ENCODE measurements around the gene NOL4L. TPM values are rescaled to one million over a fixed set of nuclear protein-coding genes. Genes with fewer than 3 reads are reported as not detected.
A peak's percentile ranks its signal among the peaks of the same experiment; 100 is the strongest.
"Not testable (repeated sequence)": the region's sequence is repeated elsewhere in the genome, so short reads cannot be mapped to it uniquely, and the experiment has no call there.

The NOL4L gene
- total RNA-seq, 2 experiments from 2014 or later = 39.1 to 41.1 TPM

- DNase-seq (peak; percentile 65), ATAC-seq (ENCODE audit: low read depth) (no peak)
- Mint-ChIP-seq H3K27ac (no peak overlapping the region), H3K36me3 (no peaks in the 10 kb centered on the region), H3K4me1 (peaks cover 34% of the 10 kb centered on the region), H3K4me3 (peak overlapping the region; percentile 79), H3K27me3 (peaks cover 14% of the 10 kb centered on the region), H3K9me3 (no peaks in the 10 kb centered on the region)
- POLR2A ChIA-PET = interaction anchor here (1.0 to 3.1 kb wide), 4 partner anchors 44 to 59 kb away, joined by 4 to 27 read pairs (median 10); no protein-coding TSS in a partner anchor
These were observed 2.2 kb downstream of the NOL4L start for GRCh38 chr20:32582659-32583580.

GRCh38 chr20:32581839-32582658, 3.1 kb downstream of the NOL4L start:
- Mint-ChIP-seq H3K4me1 (peaks cover 33% of the 10 kb centered on the region), H3K4me3 (peak overlapping the region; percentile 79), H3K9me3 (no peaks in the 10 kb centered on the region), H3K27ac (peak overlapping the region; percentile 83), H3K27me3 (peaks cover 11% of the 10 kb centered on the region), H3K36me3 (no peaks in the 10 kb centered on the region)
- DNase-seq = no peak
- ATAC-seq (ENCODE audit: low read depth) = no peak
- POLR2A ChIA-PET = interaction anchor here (0.7 to 3.1 kb wide), 3 partner anchors 43 to 248 kb away, joined by 4 to 27 read pairs (median 17); no protein-coding TSS in a partner anchor

- peak overlapping the region; percentile 83 for H3K27ac Mint-ChIP-seq
- H3K4me3 Mint-ChIP-seq = peak overlapping the region; percentile 79
- ATAC-seq (ENCODE audit: low read depth) (peak; percentile 33), DNase-seq (peak; percentile 46)
- no peaks in the 10 kb centered on the region for H3K9me3 Mint-ChIP-seq
- no peaks in the 10 kb centered on the region for H3K36me3 Mint-ChIP-seq
- peaks cover 31% of the 10 kb centered on the region for H3K4me1 Mint-ChIP-seq
- POLR2A ChIA-PET = interaction anchor here (0.7 to 3.1 kb wide), 4 partner anchors 42 to 249 kb away, joined by 3 to 27 read pairs (median 10); no protein-coding TSS in a partner anchor
- H3K27me3 Mint-ChIP-seq = peaks cover 7% of the 10 kb centered on the region
These were observed 3.9 kb downstream of the NOL4L start for GRCh38 chr20:32580970-32581838.

- H3K27me3 Mint-ChIP-seq = no peaks in the 10 kb centered on the region
- H3K4me3 Mint-ChIP-seq = peak overlapping the region; percentile 79
- H3K27ac Mint-ChIP-seq = no peak overlapping the region
- ATAC-seq (ENCODE audit: low read depth) = no peak
- no peaks in the 10 kb centered on the region for H3K36me3 Mint-ChIP-seq
- POLR2A ChIA-PET = interaction anchor here (1.5 to 3.1 kb wide), 3 partner anchors 41 to 52 kb away, joined by 3 to 27 read pairs (median 17); no protein-coding TSS in a partner anchor
- DNase-seq = no peak
- no peaks in the 10 kb centered on the region for H3K9me3 Mint-ChIP-seq
- peaks cover 25% of the 10 kb centered on the region for H3K4me1 Mint-ChIP-seq
These were observed 4.7 kb downstream of the NOL4L start for GRCh38 chr20:32580219-32580969.

GRCh38 chr20:32578840-32579390, 6.2 kb downstream of the NOL4L start:
- POLR2A ChIA-PET = interaction anchor here (1.2 kb wide), 1 partner anchor 8 kb away, joined by 4 read pairs; no protein-coding TSS in a partner anchor
- no peaks in the 10 kb centered on the region for H3K27me3 Mint-ChIP-seq
- H3K27ac Mint-ChIP-seq = peak overlapping the region; percentile 51
- DNase-seq (no peak), ATAC-seq (ENCODE audit: low read depth) (no peak)
- H3K4me1 Mint-ChIP-seq = peaks cover 25% of the 10 kb centered on the region
- no peaks in the 10 kb centered on the region for H3K36me3 Mint-ChIP-seq
- H3K4me3 Mint-ChIP-seq = no peak overlapping the region
- H3K9me3 Mint-ChIP-seq = no peaks in the 10 kb centered on the region

GRCh38 chr20:32578062-32578461, 7.1 kb downstream of the NOL4L start:
- H3K36me3 Mint-ChIP-seq; DNase-seq; ATAC-seq (ENCODE audit: low read depth); H3K27me3 Mint-ChIP-seq; H3K9me3 Mint-ChIP-seq; H3K4me3 Mint-ChIP-seq; H3K27ac Mint-ChIP-seq: not testable (repeated sequence)
- H3K4me1 Mint-ChIP-seq = peaks cover 25% of the 10 kb centered on the region
- POLR2A ChIA-PET = interaction anchor here (0.6 kb wide), 1 partner anchor 24 kb away, joined by 3 read pairs; no protein-coding TSS in a partner anchor

- peaks cover 25% of the 10 kb centered on the region for H3K4me1 Mint-ChIP-seq
- POLR2A ChIA-PET = interaction anchor here (0.6 kb wide), 1 partner anchor 23 kb away, joined by 3 read pairs; no protein-coding TSS in a partner anchor
These were observed 7.5 kb downstream of the NOL4L start for GRCh38 chr20:32577657-32578056.

GRCh38 chr20:32577023-32577422, 8.1 kb downstream of the NOL4L start:
- ATAC-seq (ENCODE audit: low read depth) (no peak), DNase-seq (no peak)
- no peaks in the 10 kb centered on the region for H3K27me3 Mint-ChIP-seq
- H3K4me3 Mint-ChIP-seq = no peak overlapping the region
- no peaks in the 10 kb centered on the region for H3K9me3 Mint-ChIP-seq
- no peaks in the 10 kb centered on the region for H3K36me3 Mint-ChIP-seq
- POLR2A ChIA-PET = no interaction called here
- H3K4me1 Mint-ChIP-seq = peaks cover 22% of the 10 kb centered on the region
- no peak overlapping the region for H3K27ac Mint-ChIP-seq

More at GRCh38 chr20:32577657-32578056, 7.5 kb downstream of the NOL4L start:
- ATAC-seq (ENCODE audit: low read depth) (no peak), DNase-seq (no peak)
- no peak overlapping the region for H3K4me3 Mint-ChIP-seq
- H3K9me3 Mint-ChIP-seq = no peaks in the 10 kb centered on the region
- H3K36me3 Mint-ChIP-seq = no peaks in the 10 kb centered on the region
- H3K27ac Mint-ChIP-seq = no peak overlapping the region
- H3K27me3 Mint-ChIP-seq = no peaks in the 10 kb centered on the region

GRCh38 chr20:32576560-32576959, 8.6 kb downstream of the NOL4L start:
- no peaks in the 10 kb centered on the region for H3K9me3 Mint-ChIP-seq
- H3K27me3 Mint-ChIP-seq = no peaks in the 10 kb centered on the region
- no peak overlapping the region for H3K4me3 Mint-ChIP-seq
- no peak overlapping the region for H3K27ac Mint-ChIP-seq
- POLR2A ChIA-PET = no interaction called here
- no peak for ATAC-seq (ENCODE audit: low read depth)
- no peaks in the 10 kb centered on the region for H3K36me3 Mint-ChIP-seq
- DNase-seq = no peak
- peaks cover 19% of the 10 kb centered on the region for H3K4me1 Mint-ChIP-seq

- Mint-ChIP-seq H3K27ac (no peak overlapping the region), H3K27me3 (no peaks in the 10 kb centered on the region), H3K9me3 (no peaks in the 10 kb centered on the region), H3K36me3 (no peaks in the 10 kb centered on the region), H3K4me1 (peaks cover 11% of the 10 kb centered on the region), H3K4me3 (no peak overlapping the region)
- ATAC-seq (ENCODE audit: low read depth) = no peak
- POLR2A ChIA-PET = interaction anchor here (1.4 kb wide), 1 partner anchor 36 kb away, joined by 3 read pairs; no protein-coding TSS in a partner anchor
- no peak for DNase-seq
These were observed 9.3 kb downstream of the NOL4L start for GRCh38 chr20:32575805-32576204.

- POLR2A ChIA-PET = interaction anchor here (1.4 kb wide), 1 partner anchor 36 kb away, joined by 3 read pairs; no protein-coding TSS in a partner anchor
- Mint-ChIP-seq H3K36me3 (no peaks in the 10 kb centered on the region), H3K9me3 (no peaks in the 10 kb centered on the region), H3K4me1 (peaks cover 11% of the 10 kb centered on the region), H3K27ac (no peak overlapping the region), H3K27me3 (no peaks in the 10 kb centered on the region), H3K4me3 (no peak overlapping the region)
- ATAC-seq (ENCODE audit: low read depth) (no peak), DNase-seq (no peak)
These were observed 9.9 kb downstream of the NOL4L start for GRCh38 chr20:32575227-32575581.

All from activated naive CD8-positive, alpha-beta T cell treated with anti-CD3 and anti-CD28 coated beads, Interleukin-2, amount 10 ng/mL, durations not matched to agents 7 days and 5 days (primary cell).